Neural cell (in vitro differentiated cells): ENCODE results near the gene INPP5D.

Experiments
- CTCF ChIP-seq: fragments of 450-650 bp; IDR thresholded peaks from 2 replicates; pipeline ENCODE4 v1.5.1; 2014; ENCODE audit warnings: antibody characterized with exemption, mild to moderate bottlenecking, moderate library complexity; ENCODE audit not compliant: poor library complexity, severe bottlenecking
- EP300 ChIP-seq: fragments of 450-650 bp; conservative IDR thresholded peaks from 2 replicates; pipeline ENCODE4 v1.6.1; 2014; ENCODE audit warnings: antibody characterized with exemption, mild to moderate bottlenecking, moderate library complexity; ENCODE audit not compliant: poor library complexity, severe bottlenecking
- EZH2 ChIP-seq: fragments of 200-600, 300-800 bp; shearing (Covaris generic), sonication (generic); IDR thresholded peaks from 2 replicates; pipeline ENCODE4 v1.6.1; 2014; ENCODE audit warnings: antibody characterized with exemption, low read length, borderline replicate concordance, mild to moderate bottlenecking; ENCODE audit not compliant: insufficient read depth, poor library complexity, severe bottlenecking
- POLR2AphosphoS5 ChIP-seq: IDR thresholded peaks from 2 replicates; pipeline ENCODE4 v1.6.1; 2012

GRCh38 chr2:233213975-233214374, 153.8 kb downstream of the INPP5D start:
- TF ChIP-seq EP300 (no peak), CTCF (no peak), EZH2 (no peak), POLR2AphosphoS5 (no peak)
